ENCODE results near the gene HAUS7. TPM values are rescaled to one million over a fixed set of nuclear protein-coding genes. Genes with fewer than 3 reads are reported as not detected.

Gene HAUS7
- total RNA-seq, 4 donors from 2014 or later, result 8.2 to 156 (median 16.0) TPM

DNA sequence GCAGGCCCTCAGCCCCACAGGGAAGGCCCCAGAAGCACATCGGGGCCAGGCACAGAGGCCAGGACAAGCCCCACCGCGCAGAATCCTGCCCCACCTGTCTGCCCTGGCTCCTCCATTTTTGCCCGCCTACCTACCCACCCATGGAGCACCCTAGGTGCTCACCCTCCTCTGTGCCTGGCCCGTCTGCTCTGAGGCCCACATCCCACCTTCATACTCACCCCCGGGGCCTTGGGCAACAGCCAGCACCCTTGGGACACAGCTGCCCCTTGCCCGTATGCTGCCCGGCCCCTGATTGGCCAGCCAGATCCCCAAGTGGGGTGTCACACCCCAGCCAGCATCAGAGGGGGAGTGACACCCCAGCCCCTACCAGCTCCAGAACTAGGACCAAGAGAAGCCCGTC lies 13.7 kb downstream of the HAUS7 start:
- Histone ChIP-seq H3K36me3 (peaks cover 0 to 7% (median 0%) of the 10 kb centered on the region in 3 donors), H3K4me1 (no peaks in the 10 kb centered on the region), H3K27me3 (no peaks in the 10 kb centered on the region), H3K9me3 (no peaks in the 10 kb centered on the region), H3K4me3 (no peak overlapping the region), H3K27ac (no peak overlapping the region)
- TF ChIP-seq, protein P1, sequence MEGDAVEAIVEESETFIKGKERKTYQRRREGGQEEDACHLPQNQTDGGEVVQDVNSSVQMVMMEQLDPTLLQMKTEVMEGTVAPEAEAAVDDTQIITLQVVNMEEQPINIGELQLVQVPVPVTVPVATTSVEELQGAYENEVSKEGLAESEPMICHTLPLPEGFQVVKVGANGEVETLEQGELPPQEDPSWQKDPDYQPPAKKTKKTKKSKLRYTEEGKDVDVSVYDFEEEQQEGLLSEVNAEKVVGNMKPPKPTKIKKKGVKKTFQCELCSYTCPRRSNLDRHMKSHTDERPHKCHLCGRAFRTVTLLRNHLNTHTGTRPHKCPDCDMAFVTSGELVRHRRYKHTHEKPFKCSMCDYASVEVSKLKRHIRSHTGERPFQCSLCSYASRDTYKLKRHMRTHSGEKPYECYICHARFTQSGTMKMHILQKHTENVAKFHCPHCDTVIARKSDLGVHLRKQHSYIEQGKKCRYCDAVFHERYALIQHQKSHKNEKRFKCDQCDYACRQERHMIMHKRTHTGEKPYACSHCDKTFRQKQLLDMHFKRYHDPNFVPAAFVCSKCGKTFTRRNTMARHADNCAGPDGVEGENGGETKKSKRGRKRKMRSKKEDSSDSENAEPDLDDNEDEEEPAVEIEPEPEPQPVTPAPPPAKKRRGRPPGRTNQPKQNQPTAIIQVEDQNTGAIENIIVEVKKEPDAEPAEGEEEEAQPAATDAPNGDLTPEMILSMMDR (IDR thresholded peaks at IDR 0.05), result no peak
- TF ChIP-seq POLR2A (IDR thresholded peaks at IDR 0.05), result no peak
- no peak for DNase-seq

DNA sequence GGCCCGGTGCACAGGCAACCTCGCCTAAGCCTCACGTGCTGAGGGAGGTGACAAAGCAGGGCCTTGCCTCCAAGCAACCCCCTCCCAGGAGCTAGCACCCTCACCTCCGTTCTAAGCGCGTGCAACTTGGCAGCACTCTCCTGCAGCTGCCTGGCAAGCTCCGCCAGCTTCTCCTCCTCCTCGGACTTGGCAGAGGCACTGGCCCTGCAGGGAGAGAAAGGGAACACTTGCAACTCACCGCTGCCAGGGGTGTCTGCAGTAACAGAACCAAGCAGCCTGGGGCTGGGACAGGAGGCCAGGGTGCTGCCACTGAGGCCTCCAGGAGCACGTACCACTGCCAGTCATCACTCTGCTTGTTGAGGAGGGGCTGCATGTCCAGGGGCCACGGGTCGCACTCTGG lies 14.2 kb downstream of the HAUS7 start:
- no peak for TF ChIP-seq POLR2A (IDR thresholded peaks at IDR 0.05)
- TF ChIP-seq, protein P1 (IDR thresholded peaks at IDR 0.05), result no peak
- DNase-seq, result no peak
- Histone ChIP-seq H3K4me1 (no peaks in the 10 kb centered on the region), H3K9me3 (no peaks in the 10 kb centered on the region), H3K27me3 (no peaks in the 10 kb centered on the region), H3K4me3 (no peak overlapping the region), H3K36me3 (peaks cover 0 to 7% (median 0%) of the 10 kb centered on the region in 3 donors), H3K27ac (no peak overlapping the region)

DNA sequence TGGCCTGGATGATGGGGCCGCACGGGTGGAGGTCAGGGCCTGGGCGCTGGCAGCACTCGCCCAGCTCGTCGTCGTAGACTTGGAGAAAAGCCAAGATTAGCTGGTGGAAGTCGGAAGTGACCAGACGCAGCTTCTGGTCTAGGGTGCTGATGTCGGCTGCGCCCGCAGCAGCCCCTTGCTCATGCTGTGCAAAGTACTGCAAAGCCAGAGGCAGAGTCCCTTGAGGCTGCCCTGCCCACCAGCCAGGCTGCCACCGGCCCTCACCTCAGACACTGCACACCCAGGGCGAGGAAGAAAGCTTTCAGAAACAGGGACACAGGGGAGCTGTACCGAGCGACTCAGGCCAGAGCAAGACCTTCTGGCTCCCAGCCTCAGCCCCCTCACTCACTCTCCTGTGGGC lies 14.8 kb downstream of the HAUS7 start:
- Histone ChIP-seq H3K27ac (no peak overlapping the region), H3K27me3 (no peaks in the 10 kb centered on the region), H3K4me1 (no peaks in the 10 kb centered on the region), H3K4me3 (no peak overlapping the region), H3K36me3 (peaks cover 0 to 7% (median 0%) of the 10 kb centered on the region in 3 donors), H3K9me3 (no peaks in the 10 kb centered on the region)
- TF ChIP-seq, protein P1 (IDR thresholded peaks at IDR 0.05), result no peak
- no peak for TF ChIP-seq POLR2A (IDR thresholded peaks at IDR 0.05)
- DNase-seq, result no peak

DNA sequence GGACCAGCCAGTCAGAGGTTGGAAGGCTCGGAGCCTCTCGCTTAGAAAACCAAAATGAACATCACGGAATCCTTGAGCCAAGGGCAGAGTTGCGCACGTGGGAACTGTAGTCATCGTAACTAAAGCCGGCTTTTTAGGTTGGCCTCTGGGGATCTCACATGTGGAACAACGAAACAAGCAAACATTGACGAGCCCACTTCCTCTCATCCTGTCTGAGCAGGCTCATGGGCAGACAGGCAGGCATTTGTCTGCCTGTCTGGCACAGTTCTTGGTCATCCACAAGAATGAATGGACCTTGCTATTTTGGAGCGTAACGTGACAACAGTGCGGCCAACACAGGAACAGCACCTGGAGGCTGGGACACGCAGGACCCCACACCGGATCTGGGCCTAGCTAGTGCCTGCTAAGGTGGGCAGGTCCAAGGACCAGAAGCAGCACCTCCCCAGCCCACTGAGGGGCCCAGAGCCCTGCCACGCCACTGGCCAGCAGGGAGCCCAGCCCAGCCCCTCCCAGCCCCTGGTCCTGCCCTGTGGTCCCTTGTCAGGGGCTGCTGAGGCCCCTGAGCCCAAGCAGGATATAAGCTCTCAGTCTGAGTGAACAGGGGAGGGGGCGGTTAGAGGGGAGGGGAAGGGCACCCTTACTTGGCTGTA lies 15.3 kb downstream of the HAUS7 start:
- Histone ChIP-seq H3K4me1 (no peaks in the 10 kb centered on the region), H3K9me3 (no peaks in the 10 kb centered on the region), H3K4me3 (no peak overlapping the region), H3K27me3 (no peaks in the 10 kb centered on the region), H3K36me3 (peaks cover 0 to 7% (median 0%) of the 10 kb centered on the region in 3 donors), H3K27ac (no peak overlapping the region)
- TF ChIP-seq, protein P1 (IDR thresholded peaks at IDR 0.05), result no peak
- TF ChIP-seq POLR2A (IDR thresholded peaks at IDR 0.05), result no peak
- no peak for DNase-seq

DNA sequence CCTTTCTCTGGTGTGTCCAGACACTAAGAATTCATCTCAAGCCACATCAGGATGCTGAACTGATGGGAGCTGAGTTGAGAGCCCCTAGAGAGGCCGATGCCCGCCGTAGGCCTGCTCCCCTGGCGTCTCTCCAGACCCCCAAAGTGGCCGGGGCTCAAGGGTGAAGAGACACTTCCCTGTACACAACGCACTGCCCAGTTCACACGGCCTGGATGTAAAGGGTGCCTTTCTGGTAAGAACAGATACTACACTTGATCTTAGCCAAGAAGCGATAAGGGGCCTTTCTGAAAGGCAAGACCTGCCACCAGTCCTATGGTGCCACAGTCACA lies 19.5 kb downstream of the HAUS7 start:
- Histone ChIP-seq H3K9me3 (no peaks in the 10 kb centered on the region), H3K27me3 (no peaks in the 10 kb centered on the region), H3K4me3 (no peak overlapping the region), H3K27ac (no peak overlapping the region), H3K4me1 (no peaks in the 10 kb centered on the region), H3K36me3 (peaks cover 0 to 7% (median 0%) of the 10 kb centered on the region in 3 donors)
- peak in 1 of 3 donors; percentile 40 for DNase-seq
- TF ChIP-seq, protein P1 (IDR thresholded peaks at IDR 0.05), result no peak
- TF ChIP-seq POLR2A (IDR thresholded peaks at IDR 0.05), result no peak

Data from Peyer's patch (tissue), 4 donors.